Measurements from ENCODE around the gene EML1.
"Not testable (repeated sequence)": the region's sequence is repeated elsewhere in the genome, so short reads cannot be mapped to it uniquely, and the experiment has no call there.

Gene EML1

DNA sequence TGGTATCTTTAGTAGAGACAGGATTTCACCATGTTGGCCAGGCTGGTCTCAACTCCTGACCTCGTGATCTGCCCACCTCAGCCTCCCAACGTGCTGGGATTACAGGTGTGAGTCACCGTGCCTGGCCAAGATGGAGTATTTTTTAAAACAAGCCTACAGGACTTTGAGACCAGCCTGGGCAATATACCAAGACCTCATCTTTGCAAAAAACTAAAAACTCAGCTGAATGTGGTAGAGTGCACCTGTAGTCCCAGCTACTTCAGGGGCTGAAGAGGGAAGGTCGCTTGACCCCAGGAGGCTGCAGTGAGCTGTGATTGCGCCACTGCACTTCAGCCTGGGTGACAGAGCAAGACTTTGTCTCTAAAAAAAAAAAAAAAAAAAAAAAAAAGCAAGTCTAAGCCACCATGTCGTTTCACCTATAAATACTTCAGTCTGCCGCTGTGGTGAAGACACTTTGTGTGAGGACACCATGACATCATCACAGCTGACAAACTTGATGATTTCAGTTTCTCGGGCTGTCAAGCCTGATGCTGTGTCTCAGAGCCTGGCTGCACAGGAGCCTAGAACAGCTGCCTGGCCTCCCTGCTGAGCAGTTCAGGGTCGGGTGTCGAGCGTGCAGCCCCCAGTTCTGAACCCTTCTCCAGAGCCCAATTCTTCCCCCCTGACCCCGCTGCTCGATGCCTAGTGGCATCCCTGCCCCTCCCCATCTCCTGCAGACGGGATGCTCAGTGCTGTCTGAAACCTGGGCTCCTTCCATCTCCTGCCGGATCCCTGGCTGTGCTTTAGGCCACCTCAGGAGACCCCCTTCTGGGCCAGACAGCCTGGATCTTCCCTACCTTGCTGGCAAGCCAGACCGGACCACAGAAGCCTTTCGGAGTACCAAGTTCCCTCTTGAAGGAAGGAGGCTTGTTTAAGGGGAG, 152.8 kb downstream of the EML1 start:
- DNase-seq: peak; percentile 29

DNA sequence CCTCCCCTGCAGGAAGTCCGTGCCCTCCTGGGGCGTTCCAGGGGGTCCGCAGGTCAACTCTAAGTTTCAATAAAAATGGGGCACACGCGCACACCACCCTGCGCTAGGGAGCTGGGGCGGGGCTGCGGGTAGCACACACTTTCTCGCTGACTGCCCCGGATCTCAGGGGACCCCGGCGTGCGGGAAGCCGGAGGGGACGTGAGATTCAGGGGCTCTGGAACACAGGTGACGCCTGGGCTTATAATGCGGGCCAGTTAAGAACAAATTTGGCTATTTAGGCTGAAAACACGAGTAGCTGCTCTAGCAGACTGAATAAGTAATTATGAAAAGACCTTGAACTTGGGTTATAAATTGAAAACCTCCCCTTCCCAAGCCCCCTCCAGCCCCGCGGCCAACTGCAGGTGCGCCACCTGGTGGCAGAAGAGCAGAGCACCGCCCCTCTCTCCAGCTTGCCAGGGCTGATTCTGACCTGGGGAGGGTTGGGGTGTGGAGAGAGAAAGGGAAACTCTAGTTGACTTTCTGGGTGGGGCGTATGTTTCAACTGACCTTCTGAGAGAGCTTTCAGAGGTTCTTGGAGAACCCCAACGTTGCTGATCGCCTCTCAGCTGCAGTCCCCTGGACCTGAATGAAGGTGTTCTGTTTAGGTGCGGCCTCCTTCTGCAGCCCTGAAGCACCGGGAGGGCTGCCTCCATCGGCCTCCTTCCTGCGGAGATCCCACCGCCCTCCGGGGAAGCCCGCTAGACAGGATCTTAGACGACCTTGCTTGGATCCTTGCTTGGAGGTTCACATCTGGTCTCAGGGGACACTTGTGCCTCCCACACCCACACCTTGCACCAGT, 153.7 kb downstream of the EML1 start:
- peak; percentile 44 for DNase-seq

DNA sequence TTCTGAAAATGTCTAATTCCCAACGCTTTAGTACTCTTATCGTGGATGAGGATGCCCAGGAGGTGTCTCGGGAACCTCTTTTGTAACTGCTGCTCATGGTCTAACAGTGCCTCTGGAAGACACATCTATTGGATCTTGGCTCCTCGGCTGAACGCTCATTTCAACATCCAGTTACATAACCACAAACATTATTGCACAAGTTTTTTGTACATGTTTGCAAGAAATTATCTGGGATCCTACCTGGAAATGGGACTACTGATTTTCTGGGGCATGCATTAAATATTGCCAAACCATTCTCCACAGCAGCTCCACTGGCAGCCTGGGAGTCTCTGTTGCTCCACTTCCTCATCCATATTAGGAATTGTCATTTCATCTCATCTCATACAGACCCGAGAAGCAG, 154.5 kb downstream of the EML1 start:
- no peak for DNase-seq

DNA sequence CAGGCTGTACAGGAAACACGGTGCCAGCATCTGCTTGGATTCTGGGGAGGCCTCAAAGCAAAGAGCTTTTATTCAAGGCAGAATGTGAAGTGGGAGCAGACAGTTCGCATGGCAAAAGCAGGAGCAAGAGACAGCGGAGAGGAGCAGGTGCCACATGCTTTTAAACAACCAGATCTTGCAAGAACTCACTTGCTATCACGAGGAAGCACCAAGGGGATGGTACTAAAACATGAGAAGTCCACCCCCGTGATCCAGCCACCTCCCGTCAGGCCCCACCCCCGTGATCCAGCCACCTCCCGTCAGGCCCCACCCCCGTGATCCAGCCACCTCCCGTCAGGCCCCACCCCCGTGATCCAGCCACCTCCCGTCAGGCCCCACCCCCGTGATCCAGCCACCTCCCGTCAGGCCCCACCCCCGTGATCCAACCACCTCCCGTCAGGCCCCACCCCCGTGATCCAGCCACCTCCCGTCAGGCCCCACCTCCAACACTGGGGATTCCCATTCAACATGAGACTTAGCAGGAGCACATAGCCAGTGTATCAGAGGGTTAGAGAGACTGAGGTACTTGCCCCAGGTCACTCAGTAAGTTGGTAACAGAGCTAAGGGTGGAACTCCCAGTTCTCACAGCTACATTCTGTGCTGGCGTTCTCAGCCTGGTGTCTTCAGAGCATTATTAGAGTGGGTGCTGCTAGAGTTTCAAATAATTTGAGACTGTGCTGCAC, 156.0 kb downstream of the EML1 start:
- DNase-seq: not testable (repeated sequence)

DNA sequence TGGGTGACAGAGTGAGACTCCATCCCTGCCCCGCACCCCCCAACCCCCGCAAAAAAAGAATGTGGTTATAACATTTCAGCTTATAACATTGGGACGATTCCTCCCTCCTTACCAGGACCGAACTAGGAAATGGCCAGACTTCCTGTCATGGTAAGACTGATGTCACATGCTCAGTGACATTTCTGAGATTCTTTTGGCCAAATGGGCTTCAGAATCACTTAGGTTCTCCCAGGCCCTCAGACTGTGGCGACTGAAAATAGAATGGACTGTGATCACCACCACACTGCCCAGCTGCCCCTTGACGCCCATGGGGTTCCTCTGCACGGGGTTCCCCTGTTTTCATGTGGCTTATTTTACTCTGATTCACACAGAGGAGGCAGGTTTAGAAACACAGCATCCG, 157.0 kb downstream of the EML1 start:
- no peak for DNase-seq

DNA sequence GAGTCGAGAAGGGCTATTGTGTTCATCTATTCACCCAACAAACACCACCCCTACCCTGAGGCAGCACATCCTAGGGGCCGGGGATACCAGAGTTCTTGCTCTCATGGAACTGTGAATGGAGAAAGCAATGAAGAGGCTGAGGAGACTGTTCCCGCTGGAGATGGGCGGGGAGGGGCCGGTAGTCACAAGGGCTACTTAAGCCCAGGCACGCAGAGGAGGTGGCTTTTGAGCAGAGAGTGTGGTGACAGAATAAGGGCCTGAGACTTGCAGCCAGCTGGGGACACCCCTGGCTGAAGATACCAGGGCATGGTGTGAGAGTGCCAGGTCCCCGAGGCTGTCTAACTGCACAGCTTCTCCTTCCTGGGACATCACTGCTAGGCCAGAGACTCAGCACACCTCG, 157.9 kb downstream of the EML1 start:
- no peak for DNase-seq

DNA sequence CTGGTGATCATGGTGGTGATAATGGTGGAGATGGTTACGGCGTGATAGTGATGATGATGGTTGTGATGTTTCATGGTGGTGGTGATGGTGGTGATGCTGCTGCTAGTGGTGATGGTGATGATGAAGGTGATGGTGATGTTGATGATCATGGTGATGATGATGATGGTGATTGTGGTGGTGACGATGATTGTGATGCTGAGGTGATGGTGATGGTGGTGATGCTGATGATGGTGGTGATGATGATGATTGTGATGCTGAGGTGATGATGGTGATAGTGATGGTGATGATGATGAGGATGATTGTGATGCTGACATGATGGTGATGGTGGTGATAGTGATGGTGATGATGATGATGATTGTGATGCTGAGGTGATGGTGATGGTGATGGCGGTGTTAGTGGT, 158.8 kb downstream of the EML1 start:
- no peak for DNase-seq

DNA sequence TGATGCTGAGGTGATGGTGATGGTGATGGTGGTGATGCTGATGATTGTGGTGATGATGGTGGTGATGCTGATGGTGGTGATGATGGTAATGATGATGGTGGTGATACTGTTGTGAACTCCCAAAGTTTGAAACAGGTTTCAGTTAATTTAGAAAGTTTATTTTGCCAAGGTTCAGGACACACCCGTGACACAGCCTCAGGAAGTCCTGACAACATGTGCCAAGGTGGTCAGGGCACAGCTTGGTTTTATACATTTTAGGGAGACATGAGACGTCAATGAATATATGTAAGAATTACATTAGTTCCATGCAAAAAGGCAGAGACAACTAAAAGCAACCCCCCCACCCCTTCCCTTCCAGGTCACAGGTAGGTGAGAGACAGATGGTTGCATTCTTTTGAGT, 159.2 kb downstream of the EML1 start:
- no peak for DNase-seq

DNA sequence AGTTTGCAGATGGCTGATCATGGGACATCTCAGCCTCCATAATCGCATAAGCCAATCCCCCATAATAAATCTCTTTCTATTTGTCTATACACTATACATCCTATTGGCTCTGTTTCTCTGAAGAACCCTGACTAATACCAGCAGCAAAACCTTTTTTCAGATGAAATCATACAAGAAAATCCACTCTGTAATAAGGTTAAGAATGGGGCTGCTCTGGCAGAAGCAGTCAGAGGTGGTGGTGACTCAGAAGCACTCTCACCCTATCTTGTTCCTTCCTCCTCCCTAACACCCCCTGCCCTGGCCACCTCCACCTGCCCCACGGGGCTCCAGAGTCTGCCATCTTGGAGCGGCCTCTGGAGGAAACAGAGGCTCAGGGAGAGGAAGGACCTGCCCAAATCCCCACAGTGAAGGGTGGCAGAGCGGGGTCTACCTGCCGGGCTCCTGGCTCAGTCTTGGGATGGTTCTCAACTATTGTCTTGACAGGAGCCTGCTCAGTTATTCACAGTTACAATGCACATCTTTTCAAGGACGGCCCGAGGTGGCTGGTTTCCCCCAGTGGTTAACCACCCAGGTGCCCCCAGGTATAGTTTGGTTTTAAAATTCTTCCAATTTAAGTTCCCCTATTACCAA, 162.7 kb downstream of the EML1 start:
- no peak for DNase-seq

DNA sequence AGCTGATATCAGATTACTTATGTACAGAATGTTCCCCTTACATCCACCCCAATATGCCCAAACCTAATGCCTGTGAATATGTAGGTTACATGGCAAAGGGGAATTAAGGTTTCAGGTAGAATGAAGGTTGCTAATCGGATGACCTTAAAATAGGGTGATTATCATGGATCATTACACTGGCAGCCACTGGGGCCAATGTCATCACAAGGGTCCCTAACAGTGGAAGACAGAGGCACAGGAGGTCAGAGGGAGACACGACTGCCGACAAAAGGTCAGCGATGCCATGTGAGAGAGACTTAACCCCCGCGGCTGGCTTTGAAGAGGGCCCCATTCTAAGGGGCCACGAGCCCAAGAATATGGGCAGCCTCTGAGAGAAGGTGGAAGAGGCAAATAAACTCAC, 165.2 kb downstream of the EML1 start:
- DNase-seq: no peak

DNA sequence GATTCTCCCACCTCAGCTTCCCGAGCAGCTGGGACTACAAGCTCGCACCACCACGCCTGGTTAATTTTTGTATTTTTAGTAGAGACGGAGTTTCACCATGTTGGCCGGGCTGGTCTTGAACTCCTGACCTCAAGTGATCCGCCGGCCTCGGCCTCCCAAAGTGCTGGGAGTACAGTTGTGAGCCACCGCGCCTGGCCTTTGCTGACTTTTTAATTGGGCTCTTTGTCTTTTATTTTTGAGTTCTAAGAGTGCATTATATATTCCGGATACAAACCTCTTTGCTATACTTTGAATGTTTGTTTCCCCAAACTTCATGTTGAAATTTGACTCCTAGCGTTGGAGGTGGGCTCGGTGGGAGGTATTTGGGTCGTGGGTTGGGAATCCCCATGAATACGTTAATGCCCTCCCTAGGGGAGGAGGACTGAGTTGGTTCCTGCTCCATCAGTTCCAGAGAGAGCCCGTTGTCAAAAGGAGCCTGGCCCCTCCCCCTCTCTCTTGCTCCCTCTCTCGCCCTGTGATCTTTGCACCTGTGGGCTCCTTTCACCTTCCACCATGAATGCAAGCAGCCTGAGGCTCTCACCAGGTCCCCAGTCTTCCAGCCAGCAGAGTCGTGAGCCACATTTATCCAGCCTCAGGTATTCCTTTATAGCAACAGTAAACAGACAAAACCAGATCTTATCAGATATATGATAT, 168.8 kb downstream of the EML1 start:
- no peak for DNase-seq

DNA sequence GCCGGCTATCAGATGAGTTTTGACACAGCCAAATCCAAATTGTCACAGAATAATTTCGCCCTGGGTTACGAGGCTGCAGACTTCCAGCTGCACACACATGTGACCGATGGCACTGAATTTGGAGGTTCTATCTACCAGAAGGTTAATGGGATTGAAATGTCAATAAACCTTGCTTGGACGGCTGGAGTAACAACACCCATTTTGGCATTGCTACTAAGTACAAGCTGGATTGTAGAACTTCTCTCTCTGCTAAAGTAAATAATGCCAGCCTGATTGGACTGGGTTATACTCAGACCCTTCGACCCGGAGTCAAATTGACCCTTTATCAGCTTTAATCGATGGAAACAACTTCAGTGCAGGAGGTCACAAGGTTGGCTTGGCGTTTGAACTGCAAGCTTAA, 171.8 kb downstream of the EML1 start:
- DNase-seq: no peak

DNA sequence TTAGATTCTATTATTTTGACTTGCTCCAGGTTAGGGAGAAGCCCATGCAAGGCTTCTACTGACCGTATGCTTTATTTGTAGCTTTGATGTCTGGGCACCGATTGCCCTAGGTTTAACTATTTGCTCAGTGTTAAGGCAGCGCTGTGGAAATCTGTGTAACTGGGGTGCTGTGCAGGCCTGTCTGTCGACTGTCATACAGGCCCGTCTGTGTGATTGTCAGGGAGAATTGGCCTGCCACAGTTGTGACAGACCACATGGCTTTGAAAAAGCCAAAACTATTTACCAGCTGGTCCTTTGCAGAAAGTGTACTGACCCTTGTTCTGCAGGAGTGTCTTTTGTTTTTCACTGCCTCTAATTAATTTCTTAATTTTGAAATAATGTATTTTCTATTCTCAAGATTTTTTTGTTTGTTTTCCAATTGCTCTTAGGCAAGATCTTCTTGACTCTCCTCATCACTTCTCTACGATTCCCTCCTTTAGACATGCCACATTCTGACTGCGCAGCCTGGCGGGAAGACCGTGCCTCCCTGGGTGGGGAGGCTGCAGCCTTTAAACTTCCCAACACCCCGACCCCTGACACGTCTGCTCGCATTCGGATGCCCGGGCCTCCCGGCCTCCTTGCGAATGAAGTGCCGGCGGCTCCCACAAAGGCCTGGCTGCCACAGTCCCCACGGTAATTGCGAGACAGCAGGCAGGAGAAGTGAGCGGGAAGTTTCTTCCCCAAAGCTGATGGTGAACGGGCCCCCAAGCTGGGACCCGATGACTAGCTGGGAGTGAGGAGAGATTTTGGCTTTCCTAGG, 173.0 kb downstream of the EML1 start:
- no peak for DNase-seq

DNA sequence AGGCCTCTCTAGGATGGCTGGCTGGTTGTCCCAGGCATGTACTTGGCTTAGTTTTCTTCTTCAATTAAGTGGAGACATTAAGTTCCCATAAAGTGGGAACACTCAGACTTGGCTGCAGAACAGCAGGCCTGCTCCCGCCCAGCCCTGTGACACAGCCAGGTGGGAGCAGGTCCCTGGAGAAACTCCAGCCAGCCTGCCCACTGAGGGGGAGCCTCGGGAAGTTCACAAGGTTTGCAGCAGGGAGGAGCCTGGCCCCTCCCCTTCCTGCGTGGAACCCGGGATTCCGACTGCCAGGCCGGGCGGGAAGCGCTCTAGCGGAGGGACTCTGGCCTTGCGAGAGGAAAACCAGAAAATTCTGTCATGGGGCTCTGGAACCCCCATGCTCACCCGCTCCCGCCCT, 173.7 kb downstream of the EML1 start:
- DNase-seq: no peak

DNA sequence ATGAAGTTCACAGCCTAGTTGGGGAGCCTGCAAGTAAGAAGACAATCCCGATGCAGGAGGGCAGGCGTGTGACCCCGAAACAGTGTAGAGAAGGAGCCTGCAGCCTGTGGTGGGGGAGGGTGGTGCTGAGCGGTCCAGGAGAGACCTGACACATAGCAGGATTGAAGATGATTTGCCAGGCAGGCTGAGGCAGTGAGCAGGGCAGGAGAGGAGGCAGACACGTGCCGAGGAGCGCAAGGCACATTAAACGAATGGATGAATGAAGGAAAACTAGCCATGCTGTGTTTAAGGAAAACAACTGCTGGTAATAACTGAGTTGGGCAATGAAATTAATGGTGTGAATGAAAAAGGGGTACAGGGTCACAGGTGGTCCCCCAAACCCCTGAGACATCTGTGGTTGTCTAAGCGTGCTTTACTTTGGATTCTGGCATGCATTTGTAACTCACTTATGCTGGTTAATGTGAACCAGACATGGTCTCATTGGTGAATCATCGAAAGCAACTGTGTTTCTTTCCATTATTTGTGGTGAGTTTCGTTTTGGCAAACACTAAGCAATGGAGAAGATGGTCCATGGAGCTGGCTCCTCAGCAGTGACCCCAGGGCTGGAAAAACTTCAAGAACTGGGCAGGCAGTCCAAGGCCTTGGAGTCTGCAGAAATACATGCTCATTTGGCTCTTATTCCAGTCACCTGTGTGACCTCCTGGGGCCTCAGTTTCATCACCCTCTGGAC, 175.1 kb downstream of the EML1 start:
- no peak for DNase-seq

DNA sequence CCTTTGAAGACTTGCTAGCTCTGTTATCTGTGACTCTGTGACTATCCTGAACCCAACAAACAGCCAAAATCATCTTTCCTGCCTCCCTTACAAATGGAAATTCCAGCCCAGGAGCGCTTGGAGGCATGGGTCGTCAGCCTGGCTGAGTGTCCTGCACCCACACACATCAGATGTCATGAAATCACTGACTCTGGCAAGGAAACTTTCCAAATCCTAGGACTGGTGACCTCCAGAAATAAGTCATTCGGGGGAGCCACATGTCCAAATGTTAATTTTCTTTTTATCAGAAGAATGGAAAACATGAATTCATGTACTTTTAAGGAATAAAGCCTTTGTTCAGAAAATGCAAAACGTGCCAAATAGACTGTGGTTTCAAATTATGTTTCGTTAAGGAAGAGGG, 175.7 kb downstream of the EML1 start:
- no peak for DNase-seq

DNA sequence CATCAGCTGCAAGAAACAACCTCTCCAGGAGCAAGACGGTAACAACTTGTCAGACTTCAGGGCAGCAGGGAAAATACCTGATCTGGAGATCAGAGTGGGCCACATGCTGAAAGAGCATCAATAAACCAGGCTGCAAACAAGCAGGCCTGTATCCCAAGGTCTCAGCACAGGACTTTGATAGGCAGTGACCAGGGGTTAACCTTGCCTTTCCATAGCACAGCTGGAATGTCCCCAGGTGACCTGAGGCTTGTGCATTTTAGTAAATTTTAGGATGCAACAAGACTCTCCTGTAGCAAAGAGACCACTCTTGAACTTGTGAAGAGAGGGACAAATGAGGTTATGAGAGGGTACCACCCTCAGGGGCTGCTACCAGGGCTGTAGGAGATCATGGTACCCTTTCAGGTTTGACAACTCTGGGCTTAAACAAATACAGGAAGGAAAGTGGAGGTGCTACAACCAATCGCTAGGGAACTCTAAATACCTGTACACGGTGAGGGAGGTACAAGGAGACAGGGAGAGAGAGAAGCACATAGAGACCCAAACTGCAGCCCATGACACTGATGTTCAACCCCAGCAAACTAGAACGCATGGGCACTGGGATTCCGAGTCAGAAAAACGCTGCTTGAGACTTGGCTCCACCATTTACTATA, 176.6 kb downstream of the EML1 start:
- no peak for DNase-seq

DNA sequence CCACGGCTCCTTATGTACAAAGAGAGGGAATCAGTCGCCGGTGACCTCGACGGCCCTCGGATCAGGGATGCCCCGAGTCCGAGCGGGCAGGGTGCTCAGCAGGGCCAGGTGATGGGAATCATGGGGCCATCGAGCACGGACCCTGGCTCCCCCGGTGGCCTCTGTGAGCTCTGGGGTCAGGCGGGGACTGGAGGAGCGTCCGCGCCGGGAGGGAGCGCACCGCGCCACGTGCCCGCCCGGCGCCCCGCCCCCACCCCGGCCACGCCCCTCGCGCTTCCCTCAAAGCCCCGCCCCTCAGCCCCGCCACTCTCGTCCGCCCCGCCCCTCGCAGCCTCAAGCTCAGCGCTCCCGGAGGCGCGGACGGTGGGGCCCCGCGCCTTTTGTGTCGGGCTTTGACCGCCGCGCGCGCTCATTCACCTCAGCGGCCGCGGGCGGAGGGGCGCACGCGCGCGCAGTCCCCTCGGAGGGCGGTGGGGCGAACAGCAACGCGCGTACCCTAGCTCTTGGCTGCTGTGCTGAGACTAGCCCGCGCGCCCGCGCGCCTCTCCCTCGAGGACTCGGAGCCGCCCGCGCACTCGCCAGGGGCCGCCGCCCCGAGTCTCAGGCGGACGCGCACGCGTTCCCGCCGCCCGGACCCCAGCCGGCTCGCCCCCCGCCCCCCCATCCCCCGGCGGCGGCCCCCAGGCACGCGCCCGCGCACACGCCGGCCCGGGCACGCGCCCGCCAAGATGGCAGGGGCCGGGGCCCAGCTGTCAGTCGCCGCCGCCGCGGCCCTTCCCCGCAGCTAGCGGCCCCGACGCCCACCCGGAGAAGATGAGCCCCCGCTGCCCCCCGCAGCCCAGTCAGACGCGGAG, 178.1 kb downstream of the EML1 start:
- DNase-seq: peak; percentile 85

Data from NCI-H1105 treated with DMSO at 0.1 percent for 48 hours (cell line).